HFFc6 (cell line): ENCODE measurements around the gene ATRAID. TPM values are rescaled to one million over a fixed set of nuclear protein-coding genes. Genes with fewer than 3 reads are reported as not detected.
A peak's percentile ranks its signal among the peaks of the same experiment; 100 is the strongest.

Source experiments
- DNase-seq: peaks from one replicate; pipeline ENCODE4 v3.0.0-alpha.2; 2018
- H3K27ac Mint-ChIP-seq: 2 replicates; pipeline ENCODE4 v1.8.0; 2020; ENCODE audit warnings: mild to moderate bottlenecking, mixed read lengths
- H3K27me3 Mint-ChIP-seq: 2 replicates; pipeline ENCODE4 v1.8.0; 2021; ENCODE audit warnings: mild to moderate bottlenecking, moderate library complexity, mixed read lengths; ENCODE audit not compliant: insufficient read depth
- H3K36me3 Mint-ChIP-seq: 2 replicates; pipeline ENCODE4 v1.8.0; 2021; ENCODE audit warnings: low read depth, mixed read lengths
- H3K4me1 Mint-ChIP-seq: 2 replicates; pipeline ENCODE4 v1.8.0; 2020; ENCODE audit warnings: low read depth, mixed read lengths
- H3K4me3 Mint-ChIP-seq: 2 replicates; pipeline ENCODE4 v1.8.0; 2020; ENCODE audit warnings: mild to moderate bottlenecking, moderate library complexity, mixed read lengths
- H3K9me3 Mint-ChIP-seq: 2 replicates; pipeline ENCODE4 v1.8.0; 2020; ENCODE audit warnings: mild to moderate bottlenecking, mixed read lengths
- total RNA-seq, 6 experiments: library from RNA; stranded (reverse); fragmentation: NEBNext Ultra II Directional; extraction: Animal tissue kit (Norgen Biotek cat#: 25700); gene quantifications; 2 replicates in 1 of 6; 3 replicates in 5 of 6; pipeline ENCODE4 v1.2.3, GENCODE V29; 2021
- TF ChIP-seq, protein P1 (sequence below): fragments of 200-600 bp; sonication (generic); IDR thresholded peaks from 2 replicates; pipeline ENCODE4 v1.5.0; 2021; ENCODE audit warnings: antibody characterized with exemption, mild to moderate bottlenecking

The ATRAID gene
- total RNA-seq, 6 experiments from 2014 or later, result 98.8 to 123 (median 116) TPM

DNA sequence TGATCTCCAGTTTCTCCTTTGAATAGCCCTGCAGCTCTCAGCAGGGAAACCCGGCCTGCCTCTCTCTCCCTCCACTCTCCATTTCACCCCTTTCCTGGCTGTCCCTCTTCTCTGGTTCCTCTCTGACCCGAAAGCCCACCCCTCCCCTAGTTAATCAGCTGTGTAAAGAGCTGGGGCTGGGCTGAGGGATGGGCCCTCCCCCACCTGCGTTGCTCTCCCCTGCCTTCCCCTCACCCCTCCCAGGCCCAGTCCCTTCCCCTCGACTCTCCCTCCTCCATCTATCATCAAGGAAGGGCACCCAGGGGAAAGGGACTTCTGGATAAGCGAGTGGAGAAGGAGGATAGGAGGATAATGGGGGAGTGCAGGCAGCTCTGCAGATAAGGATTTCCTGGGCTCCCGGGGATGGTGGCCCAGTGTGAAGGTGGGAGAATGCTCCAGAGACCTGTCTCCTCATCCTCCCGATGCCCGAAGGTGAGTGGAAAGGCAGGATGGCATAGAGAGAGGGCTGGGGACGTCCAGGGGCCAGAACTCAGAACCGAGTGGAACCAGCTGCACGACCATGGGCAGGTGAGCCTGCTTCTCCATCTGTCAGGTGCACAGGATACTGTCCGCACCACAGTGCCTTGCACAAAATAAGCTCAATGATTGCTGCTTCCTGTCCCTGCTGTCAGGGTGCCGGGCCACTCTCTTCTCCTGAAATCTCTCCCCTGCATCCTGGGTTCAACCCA lies 39.0 kb downstream of the ATRAID start:
- no peak for DNase-seq
- TF ChIP-seq, protein P1, sequence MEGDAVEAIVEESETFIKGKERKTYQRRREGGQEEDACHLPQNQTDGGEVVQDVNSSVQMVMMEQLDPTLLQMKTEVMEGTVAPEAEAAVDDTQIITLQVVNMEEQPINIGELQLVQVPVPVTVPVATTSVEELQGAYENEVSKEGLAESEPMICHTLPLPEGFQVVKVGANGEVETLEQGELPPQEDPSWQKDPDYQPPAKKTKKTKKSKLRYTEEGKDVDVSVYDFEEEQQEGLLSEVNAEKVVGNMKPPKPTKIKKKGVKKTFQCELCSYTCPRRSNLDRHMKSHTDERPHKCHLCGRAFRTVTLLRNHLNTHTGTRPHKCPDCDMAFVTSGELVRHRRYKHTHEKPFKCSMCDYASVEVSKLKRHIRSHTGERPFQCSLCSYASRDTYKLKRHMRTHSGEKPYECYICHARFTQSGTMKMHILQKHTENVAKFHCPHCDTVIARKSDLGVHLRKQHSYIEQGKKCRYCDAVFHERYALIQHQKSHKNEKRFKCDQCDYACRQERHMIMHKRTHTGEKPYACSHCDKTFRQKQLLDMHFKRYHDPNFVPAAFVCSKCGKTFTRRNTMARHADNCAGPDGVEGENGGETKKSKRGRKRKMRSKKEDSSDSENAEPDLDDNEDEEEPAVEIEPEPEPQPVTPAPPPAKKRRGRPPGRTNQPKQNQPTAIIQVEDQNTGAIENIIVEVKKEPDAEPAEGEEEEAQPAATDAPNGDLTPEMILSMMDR, result no peak
- peaks cover 10% of the 10 kb centered on the region for H3K27me3 Mint-ChIP-seq
- H3K9me3 Mint-ChIP-seq, result no peaks in the 10 kb centered on the region
- no peak overlapping the region for H3K4me3 Mint-ChIP-seq
- H3K27ac Mint-ChIP-seq, result no peak overlapping the region
- H3K4me1 Mint-ChIP-seq, result peaks cover 24% of the 10 kb centered on the region
- H3K36me3 Mint-ChIP-seq, result no peaks in the 10 kb centered on the region

DNA sequence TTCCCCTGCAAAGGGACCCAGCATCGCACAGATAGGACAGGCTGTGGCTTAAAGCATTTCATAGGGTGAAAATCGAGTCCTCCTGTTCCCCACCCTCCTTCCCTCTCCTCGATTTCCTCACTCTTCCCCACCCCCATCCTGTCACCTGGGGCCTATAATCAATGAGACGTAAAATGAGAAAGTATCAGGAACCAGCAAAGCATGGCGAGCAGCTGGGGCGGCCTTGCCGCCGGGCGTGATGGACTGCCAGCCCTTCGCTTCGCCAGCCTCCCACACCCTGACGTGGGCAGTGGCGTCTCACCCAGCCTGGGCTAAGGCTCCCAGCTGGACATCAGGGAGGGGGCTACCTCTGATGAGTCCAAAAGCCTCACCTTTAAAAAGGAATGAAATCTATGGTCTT lies 39.9 kb downstream of the ATRAID start:
- TF ChIP-seq, protein P1, result no peak
- no peaks in the 10 kb centered on the region for H3K36me3 Mint-ChIP-seq
- H3K27me3 Mint-ChIP-seq, result peaks cover 14% of the 10 kb centered on the region
- no peak overlapping the region for H3K27ac Mint-ChIP-seq
- no peak for DNase-seq
- peaks cover 28% of the 10 kb centered on the region for H3K4me1 Mint-ChIP-seq
- no peaks in the 10 kb centered on the region for H3K9me3 Mint-ChIP-seq
- no peak overlapping the region for H3K4me3 Mint-ChIP-seq

DNA sequence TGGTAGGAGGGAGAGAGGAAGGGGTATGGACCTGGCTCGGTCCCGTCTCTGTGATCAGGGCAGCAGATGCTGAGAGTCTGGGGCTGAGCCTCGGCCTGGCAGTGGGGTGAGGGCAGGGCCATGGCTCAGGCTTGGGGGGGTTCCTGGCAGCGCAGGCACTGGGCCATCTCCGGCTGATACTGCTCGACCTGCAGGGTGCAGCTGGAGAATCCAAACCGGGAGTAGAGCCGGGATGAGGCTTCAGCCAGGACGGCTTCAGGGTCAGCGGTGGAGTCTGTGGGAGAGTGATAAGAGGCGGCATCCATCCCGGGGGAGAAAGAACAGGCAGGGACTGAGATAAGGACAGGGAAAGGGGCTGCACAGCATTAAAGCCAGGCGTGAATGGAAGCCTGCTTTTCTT lies 43.3 kb downstream of the ATRAID start:
- Mint-ChIP-seq H3K27ac (no peak overlapping the region), H3K27me3 (peaks cover 34% of the 10 kb centered on the region), H3K4me1 (peaks cover 20% of the 10 kb centered on the region), H3K4me3 (no peak overlapping the region), H3K36me3 (no peaks in the 10 kb centered on the region), H3K9me3 (no peaks in the 10 kb centered on the region)
- TF ChIP-seq, protein P1, result no peak
- no peak for DNase-seq

DNA sequence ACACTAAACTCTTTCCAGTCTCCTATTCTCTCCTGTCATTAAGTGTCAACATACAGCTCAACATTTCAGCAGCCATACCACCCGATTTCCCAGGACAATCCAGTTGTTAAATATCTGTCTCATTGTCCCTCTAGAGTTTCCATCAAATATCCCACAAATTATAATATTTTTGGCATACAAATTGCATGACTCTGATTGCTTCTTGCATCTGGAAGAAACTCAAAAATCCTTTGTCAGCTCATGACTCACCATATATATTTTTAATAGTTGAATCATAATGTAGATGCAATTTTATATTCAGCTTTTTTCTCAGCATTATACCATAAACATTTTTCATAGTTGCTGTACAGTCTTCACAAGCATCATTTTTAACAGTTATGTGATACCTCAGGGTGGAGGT lies 43.8 kb downstream of the ATRAID start:
- TF ChIP-seq, protein P1, result no peak
- Mint-ChIP-seq H3K36me3 (no peaks in the 10 kb centered on the region), H3K9me3 (no peaks in the 10 kb centered on the region), H3K27ac (no peak overlapping the region), H3K4me1 (peaks cover 20% of the 10 kb centered on the region), H3K4me3 (no peak overlapping the region), H3K27me3 (peaks cover 39% of the 10 kb centered on the region)
- peak; percentile 44 for DNase-seq

DNA sequence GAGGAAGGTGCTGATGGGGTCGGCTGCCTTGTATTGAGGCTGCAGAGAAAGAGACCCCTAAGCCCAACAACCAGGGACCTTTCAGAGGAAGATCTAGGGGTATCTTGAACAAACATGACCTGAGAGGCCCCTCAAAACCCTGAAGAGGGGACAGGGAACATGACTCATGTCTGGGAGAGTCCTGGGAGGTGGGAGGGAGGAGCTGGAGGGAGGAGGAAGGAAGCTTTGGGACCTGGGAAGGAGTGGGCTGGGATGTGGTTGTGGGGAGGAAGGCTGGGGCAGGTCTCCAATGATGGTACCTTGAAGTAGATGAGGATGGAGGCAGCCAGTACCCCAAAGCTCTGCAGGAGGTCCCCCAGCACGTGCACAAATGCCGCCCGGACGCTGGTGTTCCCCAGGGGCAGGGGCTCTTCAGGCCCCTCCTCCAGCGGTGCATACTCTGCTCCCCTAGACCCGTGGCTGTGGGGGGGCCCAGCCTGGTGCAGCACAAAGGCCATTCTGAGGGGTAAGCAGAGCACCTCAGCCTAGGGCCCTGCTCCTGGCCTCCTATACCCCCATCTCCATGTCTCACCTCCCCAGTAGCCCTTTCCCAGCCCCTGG lies 45.1 kb downstream of the ATRAID start:
- no peak overlapping the region for H3K4me3 Mint-ChIP-seq
- TF ChIP-seq, protein P1, result no peak
- H3K27me3 Mint-ChIP-seq, result peaks cover 51% of the 10 kb centered on the region
- H3K9me3 Mint-ChIP-seq, result no peaks in the 10 kb centered on the region
- H3K36me3 Mint-ChIP-seq, result no peaks in the 10 kb centered on the region
- DNase-seq, result no peak
- H3K4me1 Mint-ChIP-seq, result peaks cover 20% of the 10 kb centered on the region
- no peak overlapping the region for H3K27ac Mint-ChIP-seq
